HG03103 (cell line): ENCODE data around the gene DMD.

Experiments used
- ATAC-seq: cut with Tn5 transposase; IDR thresholded peaks from one replicate; pipeline ENCODE4 v1.9.1; 2021; ENCODE audit warnings: low read depth; ENCODE audit not compliant: unreplicated experiment

DMD gene

DNA sequence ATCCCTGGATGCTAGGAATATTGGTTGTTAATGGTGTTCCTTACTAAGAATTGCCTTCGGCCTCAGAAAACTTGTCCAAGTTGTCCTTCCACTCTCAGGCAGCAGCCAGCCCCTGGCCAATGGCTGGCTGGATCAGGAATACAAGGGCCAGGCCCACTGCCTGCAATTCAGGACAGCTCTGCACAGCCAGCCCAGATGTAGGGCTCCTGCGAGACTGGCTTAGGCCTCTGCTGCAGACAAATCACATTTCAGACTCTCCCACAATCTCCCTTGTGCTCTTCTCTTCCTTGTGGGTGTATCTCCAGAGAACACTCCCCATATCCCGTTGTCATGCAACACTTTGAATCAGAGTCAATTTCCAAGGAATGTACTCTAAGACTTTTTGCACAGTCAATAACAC lies 1391.9 kb downstream of the DMD start:
- ATAC-seq = no peak

DNA sequence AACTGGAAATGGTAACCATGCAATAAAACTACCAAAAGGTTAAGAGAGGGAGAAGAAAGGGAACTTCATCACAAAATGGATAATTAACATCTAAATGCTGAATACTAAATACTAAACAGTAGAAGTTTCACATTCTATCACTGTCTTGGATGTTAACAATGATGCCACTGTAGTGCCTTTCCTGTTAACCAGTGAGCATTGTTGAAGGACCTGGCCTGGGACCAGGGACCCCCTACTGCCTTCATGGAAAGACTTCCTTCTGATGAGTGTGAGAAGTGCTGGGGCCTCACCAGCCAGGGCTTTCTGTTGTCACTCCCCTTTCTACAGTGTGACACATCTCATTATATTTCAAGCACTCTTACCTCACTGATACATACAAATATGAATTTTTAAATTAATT lies 1400.2 kb downstream of the DMD start:
- ATAC-seq = no peak

DNA sequence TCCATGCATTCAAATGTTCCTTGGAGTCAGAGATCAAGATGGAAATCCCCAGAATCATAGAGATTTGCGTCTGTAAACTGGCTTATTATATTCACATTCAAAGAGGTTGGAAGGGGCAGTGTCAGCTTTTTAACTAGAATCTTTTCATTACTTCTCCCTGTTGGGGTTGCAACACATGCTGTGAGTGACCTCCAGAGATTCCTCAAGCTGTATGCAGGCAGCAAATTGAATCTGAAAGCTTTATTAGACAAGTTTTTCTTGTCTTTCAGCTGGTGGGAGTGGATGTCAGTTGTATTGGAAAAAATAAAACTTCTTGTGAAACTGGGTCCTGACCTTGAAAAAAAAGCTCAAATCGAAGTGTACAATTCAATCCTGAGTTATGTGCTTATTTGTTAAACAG lies 1403.0 kb downstream of the DMD start:
- ATAC-seq = no peak

DNA sequence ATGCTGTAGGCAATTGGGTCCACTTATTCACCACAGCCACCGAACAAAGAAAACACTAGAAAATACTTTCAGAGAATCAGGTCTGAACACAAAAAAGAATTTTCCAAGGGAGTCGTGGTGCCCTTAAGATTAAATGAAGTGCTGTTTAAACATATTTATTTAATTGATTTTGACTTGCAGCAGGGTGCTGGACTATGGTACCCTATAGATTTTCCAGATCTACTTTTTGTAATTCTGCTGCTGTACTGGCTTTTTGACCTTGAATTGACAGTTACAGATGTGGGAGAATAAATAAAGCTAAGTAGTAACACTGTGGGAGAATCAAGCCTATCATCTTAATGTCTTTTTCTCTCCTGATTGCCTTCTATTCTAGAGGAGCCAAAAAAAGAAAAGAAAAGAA lies 1404.2 kb downstream of the DMD start:
- ATAC-seq = no peak

DNA sequence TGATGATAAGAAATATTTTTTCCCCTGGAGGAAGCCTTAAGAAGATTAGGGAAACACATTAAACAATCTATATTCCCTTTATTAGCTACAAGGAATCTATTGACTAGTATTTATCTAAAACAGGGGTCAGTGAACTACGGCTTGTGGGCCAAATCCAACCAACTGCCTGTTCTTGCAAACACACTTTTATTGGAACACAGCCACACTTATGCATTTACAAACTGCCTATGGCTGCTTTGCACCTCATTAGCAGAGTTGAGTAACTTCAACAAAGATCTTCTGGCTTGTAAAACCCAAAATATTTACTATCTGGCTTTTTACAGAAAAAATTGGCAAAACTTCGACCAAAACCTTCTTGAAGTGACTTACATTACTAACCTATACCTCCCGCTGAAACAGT lies 1405.6 kb downstream of the DMD start:
- no peak for ATAC-seq

DNA sequence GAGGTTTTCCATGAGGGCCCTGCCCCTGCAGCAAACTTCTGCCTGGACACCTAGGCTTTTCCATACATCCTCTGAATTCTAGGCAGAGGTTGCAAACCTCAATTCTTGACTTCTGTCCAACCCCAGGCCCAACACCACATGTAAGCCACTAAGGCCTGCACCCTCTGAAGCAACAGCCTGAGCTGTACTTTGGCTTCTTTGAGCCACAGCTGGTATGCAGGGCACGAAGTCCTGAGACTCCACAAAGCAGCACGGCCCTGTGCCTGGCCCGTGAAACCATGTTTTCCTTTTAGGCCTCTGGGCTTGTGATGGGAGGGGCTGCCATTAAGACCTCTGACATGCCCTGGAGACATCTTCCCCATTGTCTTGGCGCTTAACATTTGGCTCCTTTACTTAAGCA lies 1411.1 kb downstream of the DMD start:
- no peak for ATAC-seq

DNA sequence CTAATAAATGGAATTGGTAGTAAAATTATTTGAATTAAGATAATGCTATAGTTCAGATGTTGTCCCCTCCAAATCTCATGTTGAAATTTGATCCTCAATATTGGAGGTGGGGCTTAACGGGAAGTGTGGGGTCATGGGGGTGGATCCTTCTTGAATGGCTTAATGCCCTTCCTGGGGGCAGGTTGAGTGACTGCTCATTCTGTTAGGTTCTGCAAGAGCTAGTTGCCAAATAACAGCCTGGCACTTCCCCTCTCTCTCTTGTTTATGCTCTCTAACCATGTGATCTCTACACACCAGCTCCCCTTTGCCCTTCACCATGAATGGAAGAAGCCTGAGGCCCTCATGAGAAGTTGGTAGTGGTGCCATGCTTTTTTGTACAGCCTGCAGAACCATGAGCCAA lies 1414.7 kb downstream of the DMD start:
- no peak for ATAC-seq

DNA sequence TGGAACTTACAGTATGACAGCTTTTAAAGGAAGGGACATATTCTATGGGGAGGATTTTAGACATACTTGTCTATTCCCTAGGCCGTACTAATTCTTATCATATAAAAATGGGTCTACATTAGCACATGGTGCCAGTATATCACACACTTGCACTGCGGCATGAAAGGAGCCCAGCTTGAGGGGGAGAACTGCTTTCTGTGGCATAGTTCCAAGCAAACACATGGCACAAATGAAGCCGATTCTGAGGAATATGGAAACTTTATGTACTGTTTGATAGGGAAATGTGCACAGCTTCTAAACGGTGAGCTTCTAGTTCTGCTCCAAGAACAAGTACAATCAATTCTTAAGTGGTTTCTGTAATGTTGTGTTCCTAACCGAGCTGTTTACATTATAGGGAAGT lies 1463.9 kb downstream of the DMD start:
- ATAC-seq = no peak

DNA sequence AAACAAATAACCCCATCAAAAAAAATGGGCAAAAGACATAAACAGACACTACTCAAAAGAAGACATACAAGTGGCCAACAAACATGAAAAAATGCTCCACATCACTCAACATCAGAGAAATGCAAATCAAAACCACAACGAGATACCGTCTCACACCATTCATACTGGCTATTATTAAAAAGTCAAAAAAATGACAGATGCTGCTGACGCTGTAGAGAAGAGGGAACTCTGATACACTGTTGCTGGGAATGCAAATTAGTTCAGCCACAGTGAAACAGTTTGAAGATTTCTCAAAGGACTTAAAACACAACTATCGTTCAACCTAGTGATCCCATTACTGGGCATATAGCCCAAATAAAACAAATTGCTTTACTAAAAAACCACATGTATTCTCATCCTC lies 1468.3 kb downstream of the DMD start:
- no peak for ATAC-seq

DNA sequence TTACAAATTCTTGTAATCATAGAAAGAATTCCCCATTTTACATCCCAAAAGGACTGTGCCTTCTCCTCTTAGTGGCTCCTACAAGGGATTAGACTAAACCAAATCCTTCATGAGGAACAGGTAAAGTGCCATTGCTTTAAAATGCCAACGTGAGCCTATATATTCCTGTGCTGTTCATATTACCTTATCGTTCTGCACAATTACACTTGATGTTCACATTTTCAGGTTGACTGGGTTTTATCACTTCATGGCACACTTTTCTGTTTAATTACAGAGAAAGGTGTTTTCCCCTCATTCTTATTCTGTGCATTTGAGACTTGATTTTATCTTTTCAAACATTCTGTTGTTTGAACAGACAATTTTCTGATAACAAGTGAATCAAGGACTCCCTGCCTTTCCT lies 1493.9 kb downstream of the DMD start:
- ATAC-seq = no peak

DNA sequence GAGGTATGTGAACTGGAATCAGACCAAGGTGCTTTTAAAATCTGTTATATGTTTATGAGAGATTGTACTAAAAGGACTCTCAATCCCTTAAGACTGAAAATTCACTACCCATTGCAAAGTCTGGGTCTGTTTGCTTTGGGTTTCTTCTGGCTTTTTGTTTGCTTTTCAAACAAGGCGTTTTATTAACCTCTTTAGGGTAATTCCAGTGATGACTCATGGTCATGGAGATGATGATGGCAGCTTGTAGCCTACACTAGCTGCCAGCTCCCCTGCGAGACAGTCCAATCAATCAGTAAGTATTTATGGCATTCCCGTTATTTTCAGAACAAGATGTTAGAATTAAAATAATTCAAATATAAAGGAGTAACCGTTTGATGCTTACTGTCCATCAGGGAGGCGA lies 1495.7 kb downstream of the DMD start:
- ATAC-seq = no peak

DNA sequence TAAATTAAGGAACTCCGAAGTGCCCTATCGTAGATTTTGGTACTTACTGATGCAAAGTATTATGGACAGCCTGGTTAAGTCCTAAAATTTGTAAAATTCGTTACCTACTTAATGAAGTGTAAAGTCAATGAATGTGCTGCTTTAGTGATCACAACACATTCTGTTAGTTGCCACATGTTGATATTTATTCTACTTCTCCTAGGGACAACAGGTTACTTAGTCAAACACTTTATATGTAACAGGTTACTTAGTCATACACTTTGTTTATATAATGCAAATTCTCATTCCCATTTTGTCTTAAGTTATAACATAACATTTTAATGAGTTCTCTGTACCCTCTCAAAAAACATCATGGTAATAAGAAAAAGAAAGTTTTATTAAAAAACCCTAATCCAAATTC lies 1496.6 kb downstream of the DMD start:
- no peak for ATAC-seq

DNA sequence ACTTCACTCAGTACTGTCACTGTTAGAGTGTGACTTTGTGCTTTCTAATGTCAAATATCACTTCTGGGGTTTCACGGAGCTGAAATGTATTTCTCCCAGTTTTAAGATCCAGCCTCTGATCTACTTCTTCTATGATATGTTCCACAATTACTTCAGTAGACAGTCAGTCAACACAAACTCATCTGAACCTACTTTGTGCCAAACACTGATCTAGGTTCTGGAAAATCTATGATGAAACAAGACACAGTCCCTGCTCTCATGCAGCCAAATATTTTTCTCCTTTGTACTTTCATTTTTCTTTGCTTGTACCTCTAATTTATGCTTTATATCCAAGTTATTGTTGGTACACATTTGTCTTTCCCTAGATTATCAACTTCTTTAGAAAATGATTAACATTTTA lies 1498.2 kb downstream of the DMD start:
- ATAC-seq = no peak

DNA sequence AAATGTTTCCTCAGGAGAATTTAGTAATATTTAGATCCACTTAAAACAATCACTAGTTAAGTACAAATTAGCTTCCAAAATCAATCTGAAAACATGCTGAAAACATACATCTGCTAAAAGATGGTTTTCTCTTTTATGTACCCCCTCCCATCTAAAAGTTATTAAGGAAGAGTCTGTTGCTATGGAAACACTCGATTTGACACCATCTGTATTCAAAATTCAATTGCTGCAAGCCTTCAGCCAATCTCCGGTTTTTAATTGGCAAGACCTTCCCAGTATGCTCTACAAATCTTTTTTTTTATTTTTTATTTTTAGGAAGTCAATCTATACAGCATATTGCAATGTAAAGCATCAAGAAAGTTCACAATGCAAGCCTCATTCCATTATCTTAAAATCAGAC lies 1500.2 kb downstream of the DMD start:
- ATAC-seq = no peak

DNA sequence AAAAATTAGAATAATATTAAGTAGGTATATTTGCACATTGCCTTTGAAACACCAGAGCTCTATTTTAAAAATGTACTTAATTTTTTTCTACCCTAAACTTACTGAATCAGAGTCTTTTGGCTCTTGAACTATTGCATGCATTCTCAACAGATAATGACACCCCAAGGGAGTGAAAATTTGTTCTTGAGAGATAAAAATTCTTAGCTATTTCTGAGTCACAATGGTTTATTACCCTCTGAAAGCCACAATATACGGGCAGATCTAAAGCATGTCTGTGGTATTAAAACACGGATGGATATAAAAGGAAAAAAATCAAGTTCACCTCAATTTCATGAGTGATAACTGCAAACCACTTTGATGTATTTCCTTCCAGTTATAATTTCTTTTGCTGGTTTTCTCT lies 1503.2 kb downstream of the DMD start:
- ATAC-seq = no peak

DNA sequence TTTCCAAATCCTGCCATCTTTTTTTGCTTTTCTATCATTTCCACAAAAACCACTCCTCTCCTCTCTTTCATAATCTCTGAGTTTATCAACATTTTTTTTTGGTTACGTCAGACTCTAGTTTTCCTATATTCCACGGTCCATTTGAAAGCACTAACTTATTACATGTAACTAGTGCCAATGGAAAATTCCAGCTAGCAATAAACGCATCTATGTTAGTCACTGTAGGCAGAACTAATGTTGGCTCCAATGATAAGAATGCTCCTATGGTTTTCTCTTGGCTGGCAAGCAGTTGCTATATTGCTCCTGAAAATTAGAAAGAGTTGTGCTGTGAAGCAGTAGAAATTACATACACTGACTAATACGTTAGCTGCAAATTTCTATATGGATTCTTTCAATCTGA lies 1504.9 kb downstream of the DMD start:
- ATAC-seq = no peak

DNA sequence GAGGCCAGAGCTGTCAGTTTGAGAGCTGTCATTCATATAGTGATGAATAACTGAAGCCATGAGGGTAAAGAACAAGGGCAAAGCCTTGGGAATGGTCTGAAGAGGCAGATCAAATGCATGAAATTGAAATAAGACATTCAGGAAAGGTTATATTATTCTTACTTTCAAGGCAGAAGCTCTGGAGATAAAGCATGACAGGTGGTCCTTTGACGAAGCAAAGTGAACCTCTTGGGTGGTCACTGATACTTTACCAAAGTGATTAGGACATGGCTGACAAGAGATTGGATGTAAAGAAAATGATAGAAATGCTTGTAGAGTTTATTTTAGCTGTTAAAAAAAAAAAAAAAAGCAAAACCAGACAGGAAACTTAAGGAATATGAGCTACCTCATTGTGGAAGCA lies 1505.5 kb downstream of the DMD start:
- no peak for ATAC-seq

DNA sequence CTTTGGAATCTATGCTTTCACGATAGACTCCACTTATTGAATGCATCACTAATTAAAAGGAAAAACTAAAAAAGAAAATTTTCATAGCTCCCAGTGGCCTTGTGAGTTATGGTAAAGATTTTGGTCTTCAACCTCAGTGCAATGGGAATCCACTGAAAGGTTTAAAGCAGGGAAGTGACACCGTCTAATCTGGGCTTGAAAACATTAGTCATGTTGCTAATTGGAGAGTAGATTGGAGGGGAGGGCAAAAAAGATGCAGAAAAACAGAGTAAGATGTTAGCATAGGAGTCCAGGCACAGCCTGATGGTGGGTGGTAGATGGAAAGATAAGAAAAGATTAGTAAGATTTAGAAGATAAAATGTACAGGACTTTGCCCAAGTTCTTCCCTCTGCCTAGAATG lies 1506.4 kb downstream of the DMD start:
- ATAC-seq = no peak

DNA sequence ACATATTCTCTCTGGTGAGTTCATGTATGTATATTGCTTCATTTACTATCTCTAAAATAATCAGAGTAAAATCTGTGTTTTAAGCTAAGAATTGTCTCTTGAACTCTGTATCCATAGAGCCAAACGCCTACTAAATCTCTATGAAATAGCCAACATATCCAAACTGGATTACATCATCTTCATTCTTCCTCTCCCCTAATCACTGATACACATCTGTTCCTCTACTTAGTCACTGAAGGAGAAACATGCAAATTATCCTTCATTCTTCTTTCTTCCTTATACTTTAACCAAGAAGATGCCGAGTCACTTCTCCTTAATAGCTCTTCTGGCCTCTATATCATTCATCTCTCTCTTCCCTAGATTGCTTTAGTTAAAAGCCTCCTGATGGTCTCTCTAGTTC lies 1509.1 kb downstream of the DMD start:
- no peak for ATAC-seq

DNA sequence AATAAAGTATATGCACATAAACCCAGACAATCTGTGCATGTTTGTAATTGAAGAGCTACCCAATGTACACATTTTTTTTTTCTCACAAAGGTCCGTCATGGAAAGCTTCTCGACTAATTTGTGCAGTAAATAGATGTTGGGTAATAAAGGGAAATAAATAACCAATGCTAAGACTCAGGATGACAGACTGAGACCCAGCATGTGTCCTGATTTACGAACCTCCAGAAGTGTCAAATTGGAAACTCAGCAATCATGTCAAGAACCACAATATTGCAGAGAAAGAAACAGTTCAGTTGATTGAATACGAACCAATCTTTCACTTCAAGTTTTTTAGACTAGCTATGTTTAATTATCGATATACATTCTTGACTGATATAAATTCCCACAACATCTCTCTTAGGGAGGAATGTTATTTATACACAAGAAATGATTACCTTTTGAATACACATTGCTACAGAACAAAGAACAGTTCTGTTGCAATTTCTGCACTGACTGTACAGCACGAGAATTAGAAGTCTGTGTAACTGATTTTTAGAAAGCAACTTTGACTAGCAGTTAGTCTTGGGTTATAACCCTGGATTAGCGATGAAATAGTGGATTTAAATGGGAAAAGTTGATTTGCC lies 1513.9 kb downstream of the DMD start:
- ATAC-seq = no peak

DNA sequence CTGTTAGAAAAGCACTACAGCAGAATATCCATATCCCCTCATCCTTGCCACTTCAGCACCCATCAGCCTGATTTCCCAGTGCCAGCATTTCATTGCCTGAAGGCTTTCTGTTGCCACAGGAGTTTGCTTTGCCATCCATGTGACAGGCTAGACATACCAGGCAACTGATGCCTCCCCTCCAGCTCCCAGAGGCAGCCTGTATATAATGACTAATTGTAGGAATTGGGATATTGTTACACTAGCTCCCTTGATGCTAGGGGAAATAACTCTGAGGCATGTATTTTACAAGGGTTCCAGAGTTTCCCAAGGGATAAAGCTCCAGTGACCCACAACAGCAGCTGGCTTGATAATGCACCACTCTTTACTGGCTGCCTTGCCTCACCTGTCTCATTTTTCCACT lies 1531.5 kb downstream of the DMD start:
- ATAC-seq = no peak

DNA sequence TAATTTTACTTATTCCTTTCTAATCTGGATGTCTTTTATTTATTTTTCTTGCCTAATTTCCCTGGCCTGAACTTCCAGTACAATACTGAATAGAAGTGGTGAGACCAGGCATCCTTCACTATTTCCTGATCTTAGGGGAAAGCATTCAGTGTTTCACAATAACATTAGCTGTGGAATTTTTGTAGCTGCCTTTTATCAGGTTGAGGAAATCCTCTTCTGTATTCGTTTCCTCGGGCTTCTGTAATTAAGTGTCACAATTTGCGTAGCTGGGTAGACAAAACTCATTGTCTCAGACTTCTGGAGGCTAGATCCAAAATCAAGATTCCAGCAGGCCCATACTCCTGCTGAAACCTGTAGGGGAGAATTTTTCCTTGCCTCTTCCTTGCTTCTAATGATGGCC lies 1541.1 kb downstream of the DMD start:
- ATAC-seq = no peak

DNA sequence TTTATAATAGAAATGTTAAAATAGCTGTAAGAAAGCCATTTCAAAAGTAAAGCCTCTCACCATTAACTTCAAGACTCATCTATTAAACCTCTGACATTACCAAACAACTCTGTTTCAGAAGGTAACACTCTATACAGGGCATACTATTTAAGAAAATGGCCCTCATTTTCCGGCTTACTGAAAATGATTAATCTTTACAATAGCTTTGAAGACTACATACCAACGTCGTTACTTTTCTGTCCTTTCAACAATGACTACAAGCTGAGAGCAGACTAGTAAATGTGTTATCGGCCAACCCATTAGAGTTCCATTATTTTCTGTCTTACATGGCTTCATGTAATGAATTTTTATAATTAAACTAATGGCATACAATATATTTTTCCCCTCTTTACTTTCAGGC lies 1545.9 kb downstream of the DMD start:
- no peak for ATAC-seq
